K562 (cell line): Measurements from ENCODE around the gene DDX20. TPM values are rescaled to one million over a fixed set of nuclear protein-coding genes. Genes with fewer than 3 reads are reported as not detected.

Experiments used
- ARID1B ChIP-seq: fragments of 450-650 bp; IDR thresholded peaks from 2 replicates; pipeline ENCODE4 v1.6.1; 2016; ENCODE audit warnings: antibody characterized with exemption, mild to moderate bottlenecking, inconsistent platforms
- CBX5 ChIP-seq: IDR thresholded peaks from 2 replicates; pipeline ENCODE4 v1.6.1; 2014; ENCODE audit warnings: low read depth, borderline replicate concordance
- GATAD2A ChIP-seq: fragments of 450-650 bp; IDR thresholded peaks from 2 replicates; pipeline ENCODE4 v1.6.1; 2017
- MAFF ChIP-seq: IDR thresholded peaks from 2 replicates; pipeline ENCODE4 v1.6.1; 2012; ENCODE audit warnings: low read length, improper control_type of control experiment
- MTA1 ChIP-seq: fragments of 450-650 bp; IDR thresholded peaks from 2 replicates; pipeline ENCODE4 v1.6.1; 2017; ENCODE audit warnings: borderline replicate concordance
- NR1H2 ChIP-seq: sonication (generic); formaldehyde crosslinking; IDR thresholded peaks from 2 replicates; pipeline ENCODE4 v1.4.0; 2020; ENCODE audit warnings: mild to moderate bottlenecking, missing genetic modification reagents
- NR2C1 ChIP-seq, 2 experiments: fragments of 450-650 bp; IDR thresholded peaks; 2 replicates each; pipeline ENCODE4 v1.6.1; 2017; ENCODE audit warnings: mild to moderate bottlenecking in 2 of 2, antibody characterized with exemption in 1 of 2, inconsistent platforms in 1 of 2, missing compliant biosample characterization in 1 of 2, missing genetic modification characterization in 1 of 2
- RB1 ChIP-seq: fragments of 450-650 bp; IDR thresholded peaks from 2 replicates; pipeline ENCODE4 v1.6.1; 2017; ENCODE audit warnings: low read depth, mild to moderate bottlenecking
- RBM25 ChIP-seq: fragments of 200-400 bp; formaldehyde crosslinking; IDR thresholded peaks from 2 replicates; pipeline ENCODE4 v1.6.1; 2018; ENCODE audit warnings: low read length, low read depth, moderate library complexity; ENCODE audit not compliant: severe bottlenecking
- STAG1 ChIP-seq: sonication (generic); formaldehyde crosslinking; IDR thresholded peaks from 2 replicates; pipeline ENCODE4 v1.5.0; 2020; ENCODE audit warnings: missing genetic modification reagents, borderline replicate concordance
- THRAP3 ChIP-seq: fragments of 450-650 bp; IDR thresholded peaks from 2 replicates; pipeline ENCODE4 v1.6.1; 2016; ENCODE audit warnings: mild to moderate bottlenecking, inconsistent platforms, borderline replicate concordance
- TRIM28 ChIP-seq: fragments of 450-650 bp; IDR thresholded peaks from 2 replicates; pipeline ENCODE4 v1.6.1; 2017
- ZNF165 ChIP-seq: fragments of 250-450 bp; sonication (Bioruptor Pico); IDR thresholded peaks from 2 replicates; pipeline ENCODE4 v1.4.0; 2020; ENCODE audit warnings: borderline replicate concordance
- ZNF707 ChIP-seq: fragments of 250-450 bp; sonication (Bioruptor Pico); conservative IDR thresholded peaks from 2 replicates; pipeline ENCODE4 v1.8.0; 2022; ENCODE audit warnings: inconsistent platforms, mild to moderate bottlenecking, moderate library complexity
- polyA plus RNA-seq, 8 experiments: library from polyadenylated mRNA; depleted of rRNA in 4 of 8; stranded (reverse) in 5 of 8; unstranded in 3 of 8; fragments of >200 nt; fragmentation: Nextera tagmentation in 2 of 8; fragmentation: Illumina TruSeq in 1 of 8; extraction: Ambion mirVana in 2 of 8; extraction: Trizol in 1 of 8; gene quantifications; 2 replicates each; pipeline versions ENCODE4 v1.2.1 to v1.2.3, GENCODE V29; 2011 to 2014; ENCODE audit warnings: inconsistent platforms in 1 of 8, missing spikeins in 1 of 8
- total RNA-seq, 7 experiments: library from RNA; depleted of rRNA in 6 of 7; stranded (reverse); fragments of >200 nt in 6 of 7; fragmentation: Illumina TruSeq in 2 of 7; extraction: Trizol in 2 of 7; gene quantifications; 2 replicates each; pipeline versions ENCODE4 v1.2.1 to v1.2.3, GENCODE V29; 2011 to 2021; ENCODE audit warnings: low replicate concordance in 1 of 7
- TF ChIP-seq, protein P1 (sequence below): sonication (generic); IDR thresholded peaks from 2 replicates; pipeline ENCODE4 v1.6.1; 2016
- TF ChIP-seq, protein P2 (sequence below): fragments of 250-450 bp; sonication (Bioruptor Pico); IDR thresholded peaks from 2 replicates; pipeline ENCODE4 v1.8.0; 2022; ENCODE audit warnings: inconsistent platforms
- TF ChIP-seq, protein P3 (sequence below), 2 experiments: fragments of 450-650 bp; formaldehyde crosslinking in 1 of 2; IDR thresholded peaks; 2 replicates each; pipeline versions ENCODE4 v1.4.0 to v1.6.1; 2014 to 2020; ENCODE audit warnings: mild to moderate bottlenecking in 2 of 2, borderline replicate concordance in 1 of 2, low read depth in 1 of 2

The DDX20 gene
- total and polyA plus RNA-seq, 9 of the 15 experiments (the other 6 are each of a cell fraction or from before 2014, with no cell fraction given), result 8.3 to 33.4 (median 24.5) TPM

DNA sequence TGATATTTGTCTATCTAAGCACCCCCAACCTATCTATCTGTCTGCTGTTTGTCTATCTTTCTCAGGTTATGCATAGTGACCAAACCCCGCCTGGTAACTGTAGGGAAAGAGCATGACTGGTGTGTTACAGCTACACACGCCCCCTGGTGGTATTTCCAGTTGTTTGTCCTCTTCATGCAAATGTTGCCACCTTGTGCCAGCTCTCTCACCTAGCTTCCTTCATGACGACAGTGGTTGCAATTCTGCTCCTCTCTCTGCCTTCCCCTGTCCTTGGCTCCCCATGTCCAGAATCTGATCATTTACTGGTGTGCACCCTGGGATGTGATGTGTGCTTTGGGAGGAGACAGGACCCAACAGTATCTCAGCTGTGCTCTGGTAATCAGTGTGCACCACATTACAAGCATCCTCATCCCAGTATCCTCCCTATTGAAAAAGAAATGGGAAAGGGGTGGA, 8.4 kb upstream of the DDX20 start (continued):
- TF ChIP-seq THRAP3 (0 out of 2 replicates have a peak, but pooled peaks have one; percentile 22), MTA1 (peak; percentile 79; the same call in 1 of the 2 replicates), ZNF707 (CRISPR knock-in tag) (no peak), RB1 (0 out of 2 replicates have a peak, but pooled peaks have one; percentile 21), CBX5 (0 out of 2 replicates have a peak, but pooled peaks have one; percentile 64), NR2C1 (IDR thresholded peaks at IDR 0.05) (no peak), NR2C1 (tag; IDR thresholded peaks at IDR 0.05) (peak; percentile 28; the same call in 1 of the 2 replicates), GATAD2A (0 out of 2 replicates have a peak, but pooled peaks have one; percentile 39), RBM25 (peak; percentile 99), MAFF (peak; percentile 9; the same call in 1 of the 2 replicates), STAG1 (peak; percentile 35; the same call in 1 of the 2 replicates), ZNF165 (CRISPR knock-in tag) (no peak), NR1H2 (CRISPR knock-in tag) (0 out of 2 replicates have a peak, but pooled peaks have one; percentile 44), ARID1B (peak; percentile 39; the same call in 1 of the 2 replicates), TRIM28 (peak; percentile 86)
- TF ChIP-seq, protein P1, sequence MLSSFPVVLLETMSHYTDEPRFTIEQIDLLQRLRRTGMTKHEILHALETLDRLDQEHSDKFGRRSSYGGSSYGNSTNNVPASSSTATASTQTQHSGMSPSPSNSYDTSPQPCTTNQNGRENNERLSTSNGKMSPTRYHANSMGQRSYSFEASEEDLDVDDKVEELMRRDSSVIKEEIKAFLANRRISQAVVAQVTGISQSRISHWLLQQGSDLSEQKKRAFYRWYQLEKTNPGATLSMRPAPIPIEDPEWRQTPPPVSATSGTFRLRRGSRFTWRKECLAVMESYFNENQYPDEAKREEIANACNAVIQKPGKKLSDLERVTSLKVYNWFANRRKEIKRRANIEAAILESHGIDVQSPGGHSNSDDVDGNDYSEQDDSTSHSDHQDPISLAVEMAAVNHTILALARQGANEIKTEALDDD, result 0 out of 2 replicates have a peak, but pooled peaks have one; percentile 36
- TF ChIP-seq, protein P2, sequence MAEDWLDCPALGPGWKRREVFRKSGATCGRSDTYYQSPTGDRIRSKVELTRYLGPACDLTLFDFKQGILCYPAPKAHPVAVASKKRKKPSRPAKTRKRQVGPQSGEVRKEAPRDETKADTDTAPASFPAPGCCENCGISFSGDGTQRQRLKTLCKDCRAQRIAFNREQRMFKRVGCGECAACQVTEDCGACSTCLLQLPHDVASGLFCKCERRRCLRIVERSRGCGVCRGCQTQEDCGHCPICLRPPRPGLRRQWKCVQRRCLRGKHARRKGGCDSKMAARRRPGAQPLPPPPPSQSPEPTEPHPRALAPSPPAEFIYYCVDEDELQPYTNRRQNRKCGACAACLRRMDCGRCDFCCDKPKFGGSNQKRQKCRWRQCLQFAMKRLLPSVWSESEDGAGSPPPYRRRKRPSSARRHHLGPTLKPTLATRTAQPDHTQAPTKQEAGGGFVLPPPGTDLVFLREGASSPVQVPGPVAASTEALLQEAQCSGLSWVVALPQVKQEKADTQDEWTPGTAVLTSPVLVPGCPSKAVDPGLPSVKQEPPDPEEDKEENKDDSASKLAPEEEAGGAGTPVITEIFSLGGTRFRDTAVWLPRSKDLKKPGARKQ, result no peak
- TF ChIP-seq, protein P3, sequence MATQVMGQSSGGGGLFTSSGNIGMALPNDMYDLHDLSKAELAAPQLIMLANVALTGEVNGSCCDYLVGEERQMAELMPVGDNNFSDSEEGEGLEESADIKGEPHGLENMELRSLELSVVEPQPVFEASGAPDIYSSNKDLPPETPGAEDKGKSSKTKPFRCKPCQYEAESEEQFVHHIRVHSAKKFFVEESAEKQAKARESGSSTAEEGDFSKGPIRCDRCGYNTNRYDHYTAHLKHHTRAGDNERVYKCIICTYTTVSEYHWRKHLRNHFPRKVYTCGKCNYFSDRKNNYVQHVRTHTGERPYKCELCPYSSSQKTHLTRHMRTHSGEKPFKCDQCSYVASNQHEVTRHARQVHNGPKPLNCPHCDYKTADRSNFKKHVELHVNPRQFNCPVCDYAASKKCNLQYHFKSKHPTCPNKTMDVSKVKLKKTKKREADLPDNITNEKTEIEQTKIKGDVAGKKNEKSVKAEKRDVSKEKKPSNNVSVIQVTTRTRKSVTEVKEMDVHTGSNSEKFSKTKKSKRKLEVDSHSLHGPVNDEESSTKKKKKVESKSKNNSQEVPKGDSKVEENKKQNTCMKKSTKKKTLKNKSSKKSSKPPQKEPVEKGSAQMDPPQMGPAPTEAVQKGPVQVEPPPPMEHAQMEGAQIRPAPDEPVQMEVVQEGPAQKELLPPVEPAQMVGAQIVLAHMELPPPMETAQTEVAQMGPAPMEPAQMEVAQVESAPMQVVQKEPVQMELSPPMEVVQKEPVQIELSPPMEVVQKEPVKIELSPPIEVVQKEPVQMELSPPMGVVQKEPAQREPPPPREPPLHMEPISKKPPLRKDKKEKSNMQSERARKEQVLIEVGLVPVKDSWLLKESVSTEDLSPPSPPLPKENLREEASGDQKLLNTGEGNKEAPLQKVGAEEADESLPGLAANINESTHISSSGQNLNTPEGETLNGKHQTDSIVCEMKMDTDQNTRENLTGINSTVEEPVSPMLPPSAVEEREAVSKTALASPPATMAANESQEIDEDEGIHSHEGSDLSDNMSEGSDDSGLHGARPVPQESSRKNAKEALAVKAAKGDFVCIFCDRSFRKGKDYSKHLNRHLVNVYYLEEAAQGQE (IDR thresholded peaks at IDR 0.05; ENCODE audit: borderline replicate concordance), result peak; percentile 81
- TF ChIP-seq, protein P3 (CRISPR knock-in tag; IDR thresholded peaks at IDR 0.05; ENCODE audit: low read depth), result no peak
